Adrenal gland (tissue), 12 donors: ENCODE measurements around the gene NFKB2. TPM values are rescaled to one million over a fixed set of nuclear protein-coding genes. Genes with fewer than 3 reads are reported as not detected.

ENCODE experiments used
- DNase-seq, 7 donors: peaks; one replicate each; pipeline ENCODE4 v3.0.0-alpha.2; 2019 to 2020
- H3K27ac ChIP-seq, 5 donors: fragments of 200-600 bp; sonication (generic) in 4 of 5; 1 replicate in 3 of 5; 2 replicates in 2 of 5; pipeline versions ENCODE4 v1.5.1 to v1.8.0; 2016 to 2020; ENCODE audit warnings: mild to moderate bottlenecking in 1 of 5
- H3K27me3 ChIP-seq: fragments of 200-600 bp; 2 replicates; pipeline ENCODE4 v1.8.0; 2021
- H3K36me3 ChIP-seq, 2 donors: fragments of 200-600 bp; replicated peaks in 1 of 2; 1 replicate in 1 of 2; 2 replicates in 1 of 2; pipeline versions ENCODE4 v1.5.1 to v1.8.0; 2018 to 2022
- H3K4me1 ChIP-seq, 2 donors: fragments of 200-600 bp; replicated peaks in 1 of 2; 1 replicate in 1 of 2; 2 replicates in 1 of 2; pipeline versions ENCODE4 v1.5.1 to v1.8.0; 2018 to 2021
- H3K4me3 ChIP-seq, 4 donors: fragments of 200-600 bp; sonication (generic) in 3 of 4; one replicate each; pipeline ENCODE4 v1.5.1; 2016 to 2018
- H3K9me3 ChIP-seq, 3 donors: fragments of 200-600 bp; sonication (generic) in 1 of 3; replicated peaks in 1 of 3; 1 replicate in 2 of 3; 2 replicates in 1 of 3; pipeline versions ENCODE4 v1.5.1 to v1.8.0; 2016 to 2021
- CTCF ChIP-seq, 6 experiments: fragments of 450-650 bp in 4 of 6; fragments of 200-600 bp in 2 of 6; sonication (generic) in 1 of 6; IDR thresholded peaks; 1 replicate in 5 of 6; 2 replicates in 1 of 6; pipeline versions ENCODE4 v1.5.1 to v1.8.0; 2016 to 2021; ENCODE audit warnings: antibody characterized with exemption in 6 of 6, mild to moderate bottlenecking in 2 of 6, moderate library complexity in 1 of 6
- POLR2A ChIP-seq, 2 donors: fragments of 450-650 bp; IDR thresholded peaks; one replicate each; pipeline ENCODE4 v1.6.1; 2017; ENCODE audit warnings: antibody characterized with exemption in 2 of 2, mild to moderate bottlenecking in 2 of 2, moderate library complexity in 1 of 2
- WGBS, 4 donors: extraction: QIAGEN DNeasy Blood & Tissue Kit in 2 of 4; methylation state at CpG; one replicate each; pipeline versions ENCODE4 v1.1.5 to v1.1.7; 2013 to 2017; 5-methylcytosine and 5-hydroxymethylcytosine counted together
- intact Hi-C, 2 donors: fragments of 100-400 bp; cut with DNase I; formaldehyde crosslinking; loops; one replicate each; pipeline versions ENCODE4 v1.14.1 to v1.15.0; 2022 to 2023
- polyA plus RNA-seq, 3 donors: library from polyadenylated mRNA; stranded (reverse); fragments of 200-250 nt in 2 of 3; fragments of 350-450 nt in 1 of 3; fragmentation: Illumina TruSeq in 1 of 3; extraction: RNeasy Lipid Tissue Mini Kit (QIAGEN cat#74804) in 1 of 3; gene quantifications; one replicate each; pipeline ENCODE4 v1.2.3, GENCODE V29; 2013 to 2014
- total RNA-seq, 9 donors: library from RNA; depleted of rRNA in 4 of 9; stranded (reverse); fragments of >200 nt in 4 of 9; fragments of 120-200 nt in 1 of 9; fragmentation: NEBNext Ultra II Directional in 1 of 9; extraction: Animal tissue kit (Norgen Biotek cat#: 25700) in 1 of 9; gene quantifications; one replicate each; pipeline versions ENCODE4 v1.1.0 to v1.2.4, GENCODE V29; 2013 to 2023
- donor health status: healthy with polysubstance abuse.
- donor health status: Bipolar disorder and iron deficiency.
- donor health status: DM: yes; HTN: yes; CAD: no.
- donor health status: DM: no; HTN: no; CAD: no.
- donor health status: DM: no; HTN: no; CAD: no.
- donor health status: DM: yes; HTN: yes; CAD: no.

NFKB2 gene
- total and polyA plus RNA-seq, 12 donors: 14.3 to 92.6 (median 29.6) TPM

GRCh38 chr10:102394079-102394800 lies 1.3 kb upstream of the NFKB2 start:
- peak; percentile 95 to 97 (median 96) for DNase-seq
- Histone ChIP-seq H3K9me3 (no peaks in the 10 kb centered on the region), H3K36me3 (peaks cover 0 to 13% of the 10 kb centered on the region in 2 donors), H3K27me3 (no peaks in the 10 kb centered on the region), H3K27ac (peak overlapping the region; percentile 68 to 95 (median 91)), H3K4me1 (peaks cover 10 to 23% of the 10 kb centered on the region in 2 donors), H3K4me3 (peak overlapping the region; percentile 13 to 77 (median 45))
- intact Hi-C loops: no loop called here
- 0% methylated on average over 7 to 71 of the region's 71 CpGs for WGBS, 4 donors
- TF ChIP-seq POLR2A (IDR thresholded peaks at IDR 0.05) (peak; percentile 50 to 65), CTCF (IDR thresholded peaks at IDR 0.05) (peak in 5 of 6 experiments; percentile 96 to 97 (median 96))

GRCh38 chr10:102394801-102395399 lies 605 bp upstream of the NFKB2 start:
- Histone ChIP-seq H3K4me3 (peak overlapping the region; percentile 18 to 77 (median 52)), H3K27me3 (no peaks in the 10 kb centered on the region), H3K9me3 (no peaks in the 10 kb centered on the region), H3K36me3 (peaks cover 0 to 15% of the 10 kb centered on the region in 2 donors), H3K27ac (peak overlapping the region; percentile 68 to 95 (median 91)), H3K4me1 (peaks cover 10 to 27% of the 10 kb centered on the region in 2 donors)
- peak in 4 of 7 donors; percentile 38 to 53 (median 50) for DNase-seq
- intact Hi-C loops: loop anchor here in 1 of 2 donors (5.0 kb wide), 1 partner anchor 82 kb away; no protein-coding TSS in a partner anchor
- 0% methylated on average over 3 to 35 of the region's 35 CpGs for WGBS, 4 donors
- no peak for TF ChIP-seq CTCF (IDR thresholded peaks at IDR 0.05)
- no peak for TF ChIP-seq POLR2A (IDR thresholded peaks at IDR 0.05)

- peak overlapping the region in 3 of 5 donors; percentile 89 to 94 (median 91) for H3K27ac ChIP-seq
- H3K27me3 ChIP-seq: no peaks in the 10 kb centered on the region
- H3K36me3 ChIP-seq: peaks cover 0 to 27% of the 10 kb centered on the region in 2 donors
- 28 to 48% (median 43%) methylated on average over 3 to 4 of the region's 4 CpGs for WGBS, 4 donors
- H3K4me3 ChIP-seq: peak overlapping the region in 2 of 4 donors; percentile 72 to 77
- H3K9me3 ChIP-seq: no peaks in the 10 kb centered on the region
- DNase-seq: no peak
- H3K4me1 ChIP-seq: peaks cover 10 to 28% of the 10 kb centered on the region in 2 donors
- intact Hi-C loops: loop anchor here in 1 of 2 donors (5.0 kb wide), 1 partner anchor 81 kb away; no protein-coding TSS in a partner anchor
- TF ChIP-seq POLR2A (IDR thresholded peaks at IDR 0.05) (no peak), CTCF (IDR thresholded peaks at IDR 0.05) (no peak)
Measured at GRCh38 chr10:102396317-102396650, 779 bp downstream of the NFKB2 start.

- Histone ChIP-seq H3K4me3 (peak overlapping the region in 1 of 4 donors; percentile 77), H3K27me3 (no peaks in the 10 kb centered on the region), H3K27ac (peak overlapping the region in 2 of 5 donors; percentile 91 to 94), H3K4me1 (peaks cover 10 to 28% of the 10 kb centered on the region in 2 donors), H3K36me3 (peaks cover 0 to 32% of the 10 kb centered on the region in 2 donors), H3K9me3 (no peaks in the 10 kb centered on the region)
- DNase-seq: no peak
- 80 to 94% (median 84%) methylated on average over 6 to 12 of the region's 12 CpGs for WGBS, 4 donors
- no peak for TF ChIP-seq CTCF (IDR thresholded peaks at IDR 0.05)
- no peak for TF ChIP-seq POLR2A (IDR thresholded peaks at IDR 0.05)
- intact Hi-C loops: loop anchor here in 1 of 2 donors (5.0 kb wide), 1 partner anchor 81 kb away; no protein-coding TSS in a partner anchor
Measured at GRCh38 chr10:102396730-102397151, 1.2 kb downstream of the NFKB2 start.
